ENCODE results near the gene AKNAD1. TPM values are rescaled to one million over a fixed set of nuclear protein-coding genes. Genes with fewer than 3 reads are reported as not detected.

AKNAD1 gene
- total RNA-seq, 4 donors from 2014 or later, result 0.44 to 5.5 (median 4.6) TPM; not detected in 1

DNA sequence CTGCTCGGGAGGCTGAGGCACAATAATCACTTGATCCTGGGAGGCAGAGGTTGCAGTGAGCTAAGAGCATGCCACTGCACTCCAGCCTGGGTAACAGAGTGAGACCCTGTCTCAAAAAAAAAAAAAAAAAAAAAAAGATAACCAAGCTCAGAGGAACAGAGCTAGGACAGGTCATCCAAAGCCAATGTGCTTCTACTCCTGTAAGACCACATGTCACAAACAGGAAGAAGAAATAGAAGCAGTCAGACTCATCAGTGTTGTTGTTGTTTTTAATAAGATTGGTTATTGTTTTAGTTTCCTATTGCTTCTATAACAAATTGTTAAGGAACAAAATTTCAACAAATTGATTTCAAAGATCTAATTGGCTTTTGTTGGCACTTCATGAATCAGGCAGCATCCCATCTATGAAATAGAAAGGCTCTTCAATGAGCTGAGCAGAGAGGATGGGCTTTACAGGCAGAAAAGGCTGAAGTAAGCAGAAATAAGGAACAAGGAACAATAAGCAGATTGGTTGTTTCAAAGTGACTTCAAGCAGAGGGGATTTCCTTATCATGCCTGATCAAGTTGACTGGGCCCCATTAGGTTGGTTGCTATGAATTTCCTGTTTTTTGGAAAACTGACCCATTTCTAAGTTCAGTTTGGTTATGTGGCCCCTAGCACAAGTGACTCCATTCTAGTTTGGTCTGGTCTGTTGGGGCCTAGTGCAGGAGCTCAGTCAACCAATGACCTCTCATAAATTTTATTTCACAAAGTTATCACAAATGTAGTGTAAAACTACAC is 6.0 kb upstream of the AKNAD1 start:
- 89 to 100% methylated on average over 1 of the region's 1 CpG for WGBS, 2 donors
- TF ChIP-seq POLR2A (IDR thresholded peaks at IDR 0.05) (no peak), EP300 (IDR thresholded peaks at IDR 0.05) (no peak)
- TF ChIP-seq, protein P1, sequence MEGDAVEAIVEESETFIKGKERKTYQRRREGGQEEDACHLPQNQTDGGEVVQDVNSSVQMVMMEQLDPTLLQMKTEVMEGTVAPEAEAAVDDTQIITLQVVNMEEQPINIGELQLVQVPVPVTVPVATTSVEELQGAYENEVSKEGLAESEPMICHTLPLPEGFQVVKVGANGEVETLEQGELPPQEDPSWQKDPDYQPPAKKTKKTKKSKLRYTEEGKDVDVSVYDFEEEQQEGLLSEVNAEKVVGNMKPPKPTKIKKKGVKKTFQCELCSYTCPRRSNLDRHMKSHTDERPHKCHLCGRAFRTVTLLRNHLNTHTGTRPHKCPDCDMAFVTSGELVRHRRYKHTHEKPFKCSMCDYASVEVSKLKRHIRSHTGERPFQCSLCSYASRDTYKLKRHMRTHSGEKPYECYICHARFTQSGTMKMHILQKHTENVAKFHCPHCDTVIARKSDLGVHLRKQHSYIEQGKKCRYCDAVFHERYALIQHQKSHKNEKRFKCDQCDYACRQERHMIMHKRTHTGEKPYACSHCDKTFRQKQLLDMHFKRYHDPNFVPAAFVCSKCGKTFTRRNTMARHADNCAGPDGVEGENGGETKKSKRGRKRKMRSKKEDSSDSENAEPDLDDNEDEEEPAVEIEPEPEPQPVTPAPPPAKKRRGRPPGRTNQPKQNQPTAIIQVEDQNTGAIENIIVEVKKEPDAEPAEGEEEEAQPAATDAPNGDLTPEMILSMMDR (IDR thresholded peaks at IDR 0.05), result no peak

DNA sequence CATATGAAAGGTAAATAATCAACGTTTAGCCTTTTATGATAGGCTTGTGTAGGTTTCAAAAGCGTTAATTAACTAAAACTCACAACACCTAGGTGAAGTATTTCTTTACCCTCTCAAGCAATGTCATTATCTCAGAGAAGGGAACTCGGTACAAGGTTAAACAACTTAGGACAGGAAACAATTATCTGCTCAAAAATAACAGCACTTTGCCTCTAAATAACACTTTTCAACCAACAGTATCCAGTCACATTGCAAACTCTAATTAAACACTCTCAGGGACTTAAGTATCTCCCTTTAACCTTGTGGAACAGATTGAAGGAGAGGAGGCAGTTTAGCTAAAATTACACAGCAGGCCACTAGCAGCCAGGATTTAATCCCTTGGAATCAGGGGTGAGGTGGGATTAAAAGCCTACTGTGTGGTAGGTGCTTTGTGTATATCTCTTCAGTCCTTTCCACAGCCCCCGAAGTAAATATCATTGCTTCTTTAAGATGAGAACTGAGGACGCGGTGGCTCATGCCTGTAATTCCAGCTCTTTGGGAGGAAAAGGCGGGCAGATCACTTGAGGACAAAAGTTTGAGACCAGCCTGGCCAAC is 5.2 kb upstream of the AKNAD1 start:
- DNase-seq (ENCODE audit: low spot score in 2 of 2), result no peak
- whole genome bisulfite sequencing, 2 donors, result 80 to 91% methylated on average over 7 of the region's 7 CpGs
- H3K27me3 ChIP-seq, result no peaks in the 10 kb centered on the region
- H3K36me3 ChIP-seq, result no peaks in the 10 kb centered on the region
- no peaks in the 10 kb centered on the region for H3K4me1 ChIP-seq
- TF ChIP-seq, protein P1 (IDR thresholded peaks at IDR 0.05), result no peak
- no peak for TF ChIP-seq EP300 (IDR thresholded peaks at IDR 0.05)
- TF ChIP-seq POLR2A (IDR thresholded peaks at IDR 0.05), result no peak
- H3K4me3 ChIP-seq, result no peak overlapping the region
- no peaks in the 10 kb centered on the region for H3K9me3 ChIP-seq
- H3K27ac ChIP-seq, result no peak overlapping the region

More for the DNA sequence above, 6.0 kb upstream of the AKNAD1 start:
- H3K27ac ChIP-seq, result no peak overlapping the region
- H3K9me3 ChIP-seq, result no peaks in the 10 kb centered on the region
- no peaks in the 10 kb centered on the region for H3K4me1 ChIP-seq
- H3K4me3 ChIP-seq, result no peak overlapping the region
- H3K27me3 ChIP-seq, result no peaks in the 10 kb centered on the region
- no peak for DNase-seq (ENCODE audit: low spot score in 2 of 2)
- H3K36me3 ChIP-seq, result no peaks in the 10 kb centered on the region

DNA sequence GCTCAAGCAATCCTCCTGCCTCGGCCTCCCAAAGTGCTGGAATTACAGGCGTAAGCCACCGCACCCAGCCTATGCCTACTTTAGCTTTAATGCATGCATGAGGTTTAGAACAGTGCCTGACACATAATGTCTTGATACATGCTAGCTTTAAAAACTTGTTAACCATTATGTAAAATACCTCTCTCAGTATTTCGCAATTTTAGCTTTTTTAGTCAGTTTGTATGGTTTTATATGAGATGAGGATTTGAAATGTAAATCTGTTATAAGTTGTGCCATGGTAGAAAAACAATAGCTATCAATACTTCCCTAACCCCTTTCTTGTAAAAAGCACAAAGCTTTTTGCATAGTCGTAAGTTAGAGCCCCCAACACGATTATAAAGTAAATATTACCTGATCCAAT is 4.7 kb upstream of the AKNAD1 start:
- no peak for DNase-seq (ENCODE audit: low spot score in 2 of 2)
- no peak overlapping the region for H3K4me3 ChIP-seq
- TF ChIP-seq POLR2A (IDR thresholded peaks at IDR 0.05) (no peak), EP300 (IDR thresholded peaks at IDR 0.05) (no peak)
- TF ChIP-seq, protein P1 (IDR thresholded peaks at IDR 0.05), result no peak
- H3K9me3 ChIP-seq, result no peaks in the 10 kb centered on the region
- no peak overlapping the region for H3K27ac ChIP-seq
- WGBS, 2 donors, result 93 to 94% methylated on average over 6 of the region's 6 CpGs
- no peaks in the 10 kb centered on the region for H3K36me3 ChIP-seq
- H3K4me1 ChIP-seq, result no peaks in the 10 kb centered on the region
- H3K27me3 ChIP-seq, result no peaks in the 10 kb centered on the region

GRCh38 chr1:108860190-108860907 is 3.5 kb upstream of the AKNAD1 start:
- 92 to 95% methylated on average over 9 of the region's 9 CpGs for WGBS, 2 donors
- TF ChIP-seq POLR2A (IDR thresholded peaks at IDR 0.05) (no peak), EP300 (IDR thresholded peaks at IDR 0.05) (no peak)
- TF ChIP-seq, protein P1 (IDR thresholded peaks at IDR 0.05), result no peak
- no peak for DNase-seq (ENCODE audit: low spot score in 2 of 2)

More at GRCh38 chr1:108860190-108860907, 3.5 kb upstream of the AKNAD1 start:
- H3K4me1 ChIP-seq, result no peaks in the 10 kb centered on the region
- H3K27ac ChIP-seq, result no peak overlapping the region
- no peak overlapping the region for H3K4me3 ChIP-seq
- no peaks in the 10 kb centered on the region for H3K36me3 ChIP-seq
- H3K27me3 ChIP-seq, result no peaks in the 10 kb centered on the region
- no peaks in the 10 kb centered on the region for H3K9me3 ChIP-seq

Data from tibial nerve (tissue), 4 donors.